ENCODE results near the gene RAPSN. TPM values are rescaled to one million over a fixed set of nuclear protein-coding genes. Genes with fewer than 3 reads are reported as not detected.

Gene RAPSN
- total RNA-seq, 1 donor from 2014 or later = 0.16 TPM

GRCh38 chr11:47445840-47446239, 3.1 kb downstream of the RAPSN start:
- no peaks in the 10 kb centered on the region for H3K9me3 Mint-ChIP-seq
- H3K36me3 Mint-ChIP-seq (ENCODE audit: low read depth) = no peaks in the 10 kb centered on the region
- TF ChIP-seq CTCF (conservative IDR thresholded peaks at IDR 0.05) = no peak
- no peak overlapping the region for H3K4me3 Mint-ChIP-seq
- H3K4me1 Mint-ChIP-seq = no peaks in the 10 kb centered on the region
- H3K27me3 Mint-ChIP-seq (ENCODE audit: low read depth) = no peaks in the 10 kb centered on the region
- H3K27ac Mint-ChIP-seq (ENCODE audit: unreplicated experiment) = no peak overlapping the region
- no peak for DNase-seq (ENCODE audit: low read depth, low spot score)

- Mint-ChIP-seq H3K36me3 (ENCODE audit: low read depth) (no peaks in the 10 kb centered on the region), H3K4me3 (no peak overlapping the region), H3K27me3 (ENCODE audit: low read depth) (no peaks in the 10 kb centered on the region), H3K9me3 (no peaks in the 10 kb centered on the region), H3K4me1 (no peaks in the 10 kb centered on the region), H3K27ac (ENCODE audit: unreplicated experiment) (no peak overlapping the region)
- DNase-seq (ENCODE audit: low read depth, low spot score) = no peak
- no peak for TF ChIP-seq CTCF (conservative IDR thresholded peaks at IDR 0.05)
Observed at GRCh38 chr11:47443817-47444216, 5.1 kb downstream of the RAPSN start.

DNA sequence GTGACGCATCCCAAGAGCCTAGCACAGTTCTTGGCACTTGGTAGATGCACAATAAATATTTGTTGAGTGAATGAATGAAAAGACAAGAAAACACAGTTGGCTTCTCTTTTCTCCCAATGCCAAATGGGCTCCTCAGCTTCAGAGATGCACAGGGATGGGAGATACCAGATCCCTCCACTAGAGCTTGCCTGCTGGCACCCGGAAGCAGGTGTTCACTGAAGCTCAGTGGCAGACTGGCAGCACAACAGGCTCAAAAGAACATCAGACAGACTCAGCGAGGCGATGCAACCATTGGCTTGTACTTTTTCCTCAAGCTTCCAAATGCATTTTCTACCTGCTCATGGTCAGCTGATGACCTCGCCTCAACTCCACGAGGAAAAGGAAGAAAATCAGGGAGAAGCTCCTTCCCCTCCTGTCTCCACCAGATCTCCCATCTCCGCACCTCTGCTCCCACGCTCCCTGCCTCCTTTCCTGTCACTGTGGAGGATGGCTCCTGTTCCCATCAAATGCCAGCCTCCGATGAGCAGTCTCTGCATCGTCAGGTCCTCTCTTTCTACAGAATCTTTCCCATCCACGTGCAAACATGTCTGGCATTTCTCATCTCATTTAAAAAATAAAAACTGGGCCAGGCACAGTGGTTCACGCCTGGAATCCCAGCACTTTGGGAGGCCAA, 5.8 kb downstream of the RAPSN start:
- Mint-ChIP-seq H3K36me3 (ENCODE audit: low read depth) (no peaks in the 10 kb centered on the region), H3K9me3 (no peaks in the 10 kb centered on the region), H3K4me3 (no peak overlapping the region), H3K27me3 (ENCODE audit: low read depth) (no peaks in the 10 kb centered on the region), H3K27ac (ENCODE audit: unreplicated experiment) (peak overlapping the region; percentile 82), H3K4me1 (no peaks in the 10 kb centered on the region)
- no peak for DNase-seq (ENCODE audit: low read depth, low spot score)
- no peak for TF ChIP-seq CTCF (conservative IDR thresholded peaks at IDR 0.05)

- Mint-ChIP-seq H3K36me3 (ENCODE audit: low read depth) (no peaks in the 10 kb centered on the region), H3K9me3 (no peaks in the 10 kb centered on the region), H3K27ac (ENCODE audit: unreplicated experiment) (no peak overlapping the region), H3K4me3 (no peak overlapping the region), H3K27me3 (ENCODE audit: low read depth) (no peaks in the 10 kb centered on the region), H3K4me1 (no peaks in the 10 kb centered on the region)
- TF ChIP-seq CTCF (conservative IDR thresholded peaks at IDR 0.05) = no peak
- DNase-seq (ENCODE audit: low read depth, low spot score) = no peak
Observed at GRCh38 chr11:47442514-47442913, 6.4 kb downstream of the RAPSN start.

DNA sequence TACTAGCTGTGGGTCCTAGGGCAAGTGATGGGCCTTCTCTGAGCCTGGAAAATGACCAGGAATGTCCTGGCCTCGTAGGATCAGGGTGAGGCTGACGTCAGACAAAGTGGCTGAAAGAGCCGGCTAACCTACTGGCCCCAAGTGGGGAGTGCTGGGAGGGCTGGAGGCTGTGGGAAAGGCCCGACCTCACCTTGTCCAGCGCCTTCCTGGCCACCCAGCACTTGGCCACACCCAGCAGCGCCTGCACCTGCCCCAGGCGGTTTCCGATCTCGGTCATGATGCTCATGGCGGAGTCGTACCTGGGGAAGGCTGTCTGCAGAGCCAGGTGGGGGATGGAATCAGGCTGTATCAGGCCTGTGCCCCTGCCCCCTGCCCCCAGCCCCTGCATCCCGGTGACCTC, 7.5 kb downstream of the RAPSN start:
- DNase-seq (ENCODE audit: low read depth, low spot score) = no peak
- H3K4me3 Mint-ChIP-seq = no peak overlapping the region

More for the DNA sequence above, 7.5 kb downstream of the RAPSN start:
- Mint-ChIP-seq H3K4me1 (no peaks in the 10 kb centered on the region), H3K36me3 (ENCODE audit: low read depth) (no peaks in the 10 kb centered on the region), H3K9me3 (no peaks in the 10 kb centered on the region), H3K27ac (ENCODE audit: unreplicated experiment) (no peak overlapping the region), H3K27me3 (ENCODE audit: low read depth) (no peaks in the 10 kb centered on the region)
- no peak for TF ChIP-seq CTCF (conservative IDR thresholded peaks at IDR 0.05)
